HepG2 (cell line): ENCODE measurements around the gene SYTL3. TPM values are rescaled to one million over a fixed set of nuclear protein-coding genes. Genes with fewer than 3 reads are reported as not detected.
A peak's percentile ranks its signal among the peaks of the same experiment; 100 is the strongest.

Experiments used
- ATAC-seq: fragments of 200-7000 bp; cut with Tn5 transposase; 3 replicates; pipeline ENCODE4 v1.9.1; 2020; ENCODE audit warnings: mild to moderate bottlenecking, moderate library complexity
- BruUV-seq: library from RNA; stranded (reverse); fragments of 400-500 nt; replicated peaks from 2 replicates; lab custom pipeline; 2021; lab: Mats Ljungman, UMichigan
- CTCF ChIA-PET: fragments of 300-600 bp; formaldehyde crosslinking; extraction: SDS; loops from one replicate; lab custom pipeline; 2021; ENCODE audit warnings: low total read pairs, inconsistent platforms, low intra/inter-chr PET ratio; lab: Yijun Ruan, JAX
- POLR2A ChIA-PET: fragments of 350-600 bp; sonication (Branson Sonifier 250); formaldehyde crosslinking; loops from one replicate; lab custom pipeline; 2020; ENCODE audit warnings: antibody characterized with exemption, inconsistent platforms; lab: Yijun Ruan, JAX
- DNase-seq: peaks from one replicate; pipeline ENCODE4 v3.0.0-alpha.2; 2015; ENCODE audit warnings: low spot score
- FAIRE-seq: peaks from 3 replicates; lab custom pipeline; 2011; peaks lifted over from hg19 to GRCh38; lab: Jason Lieb, UNC
- H2AFZ ChIP-seq: one replicate; pipeline ENCODE4 v1.6.1; 2011; ENCODE audit warnings: low read length, inconsistent platforms
- H3K27ac ChIP-seq: fragments of 300-600 bp; 3 replicates; pipeline ENCODE4 v1.8.0; 2011; ENCODE audit warnings: mixed run types, mild to moderate bottlenecking, mixed read lengths, low read length, inconsistent platforms; ENCODE audit not compliant: insufficient read depth; ENCODE audit errors: extremely low read length
- H3K27me3 ChIP-seq, 2 experiments: fragments of 200-600 bp in 1 of 2; 2 replicates in 1 of 2; 3 replicates in 1 of 2; pipeline versions ENCODE4 v1.6.0 to v1.8.0; 2011; ENCODE audit warnings: low read length in 2 of 2, mild to moderate bottlenecking in 2 of 2, moderate library complexity in 2 of 2, inconsistent platforms in 1 of 2; ENCODE audit not compliant: insufficient read depth in 2 of 2, control insufficient read depth in 1 of 2
- H3K36me3 ChIP-seq, 2 experiments: fragments of 200-600 bp in 1 of 2; replicated peaks in 1 of 2; 2 replicates in 1 of 2; 3 replicates in 1 of 2; pipeline versions ENCODE4 v1.5.1 to v1.8.0; 2011; ENCODE audit warnings: low read length in 2 of 2, inconsistent platforms in 1 of 2; ENCODE audit not compliant: insufficient read depth in 2 of 2, control insufficient read depth in 1 of 2
- H3K4me1 ChIP-seq: 2 replicates; pipeline ENCODE4 v1.5.1; 2012; ENCODE audit warnings: low read length, inconsistent platforms; ENCODE audit not compliant: insufficient read depth
- H3K4me2 ChIP-seq: 2 replicates; pipeline ENCODE4 v1.6.0; 2011; ENCODE audit warnings: low read depth, low read length, inconsistent platforms
- H3K4me3 ChIP-seq, 3 experiments: fragments of 200-600 bp in 1 of 3; sonication (generic), shearing (Covaris generic) in 1 of 3; replicated peaks in 1 of 3; 2 replicates each; pipeline ENCODE4 v1.5.1; 2011 to 2016; ENCODE audit warnings: low read length in 3 of 3, inconsistent platforms in 2 of 3, low read depth in 2 of 3, mild to moderate bottlenecking in 2 of 3, control low read depth in 1 of 3, mixed read lengths in 1 of 3; ENCODE audit not compliant: insufficient read depth in 1 of 3
- H3K79me2 ChIP-seq: one replicate; pipeline ENCODE4 v1.6.1; 2011; ENCODE audit warnings: low read length, inconsistent platforms; ENCODE audit not compliant: insufficient read depth
- H3K9ac ChIP-seq: 2 replicates; pipeline ENCODE4 v1.6.0; 2011; ENCODE audit warnings: mild to moderate bottlenecking, low read depth, low read length, inconsistent platforms; ENCODE audit not compliant: insufficient read depth
- H3K9me3 ChIP-seq: 2 replicates; pipeline ENCODE4 v1.5.1; 2012; ENCODE audit warnings: mild to moderate bottlenecking, low read length
- H4K20me1 ChIP-seq: 2 replicates; pipeline ENCODE4 v1.6.0; 2011; ENCODE audit warnings: inconsistent platforms, mild to moderate bottlenecking, low read length, moderate library complexity; ENCODE audit not compliant: insufficient read depth
- PAF1 ChIP-seq: IDR thresholded peaks from 2 replicates; pipeline ENCODE4 v1.6.1; 2016; ENCODE audit warnings: missing genetic modification reagents, missing compliant biosample characterization
- SRSF9 ChIP-seq: fragments of 200-400 bp; formaldehyde crosslinking; IDR thresholded peaks from 2 replicates; pipeline ENCODE4 v1.6.1; 2018; ENCODE audit warnings: borderline replicate concordance, mild to moderate bottlenecking, low read depth, low read length; ENCODE audit not compliant: insufficient read depth, poor library complexity, severe bottlenecking
- TRIM24 ChIP-seq: sonication (generic); formaldehyde crosslinking; IDR thresholded peaks from 2 replicates; pipeline ENCODE4 v1.8.0; 2022; ENCODE audit warnings: mild to moderate bottlenecking, missing genetic modification reagents
- TSC22D2 ChIP-seq: sonication (generic); formaldehyde crosslinking; IDR thresholded peaks from 2 replicates; pipeline ENCODE4 v1.5.1; 2020; ENCODE audit warnings: missing genetic modification reagents, mild to moderate bottlenecking, borderline replicate concordance
- ZNF570 ChIP-seq: sonication (generic); formaldehyde crosslinking; IDR thresholded peaks from 2 replicates; pipeline ENCODE4 v1.4.0; 2020; ENCODE audit warnings: mild to moderate bottlenecking, missing genetic modification reagents, borderline replicate concordance
- ZNF598 ChIP-seq: sonication (generic); formaldehyde crosslinking; IDR thresholded peaks from 2 replicates; pipeline ENCODE4 v1.5.1; 2020; ENCODE audit warnings: mild to moderate bottlenecking, missing genetic modification reagents, borderline replicate concordance
- ZNF891 ChIP-seq: sonication (generic); formaldehyde crosslinking; IDR thresholded peaks from 2 replicates; pipeline ENCODE4 v1.5.0; 2020; ENCODE audit warnings: mild to moderate bottlenecking, missing genetic modification reagents
- WGBS: methylation state at CpG from one replicate; pipeline ENCODE4 v1.1.6; 2017; ENCODE audit warnings: low lambda C conversion rate; 5-methylcytosine and 5-hydroxymethylcytosine counted together
- in situ Hi-C: cut with HindIII; loops from 2 replicates; pipeline ENCODE4 v1.10.0; 2017; ENCODE audit warnings: low pct_unique_long_range_greater_than_20kb; ENCODE audit not compliant: extremely low pct_ligation_motif_present
- intact Hi-C: fragments of 100-400 bp; cut with micrococcal nuclease; formaldehyde crosslinking; loops from one replicate; pipeline ENCODE4 v1.10.0; 2022; ENCODE audit not compliant: unreplicated experiment
- polyA plus RNA-seq, 8 experiments: library from polyadenylated mRNA; depleted of rRNA in 3 of 8; stranded (reverse) in 7 of 8; unstranded in 1 of 8; fragments of >200 nt; fragmentation: Illumina TruSeq in 4 of 8; extraction: Trizol in 4 of 8; gene quantifications; 2 replicates each; pipeline versions ENCODE4 v1.2.1 to v1.2.3, GENCODE V29; 2011 to 2016; ENCODE audit warnings: low read depth in 4 of 8, missing spikeins in 1 of 8, mixed read lengths in 1 of 8; ENCODE audit not compliant: insufficient read depth in 1 of 8
- total RNA-seq, 5 experiments: library from RNA; depleted of rRNA; stranded (reverse); fragments of >200 nt; fragmentation: Illumina TruSeq; extraction: Trizol; gene quantifications; 2 replicates each; pipeline ENCODE4 v1.2.3, GENCODE V29; 2016; ENCODE audit warnings: low read depth in 1 of 5
- TF ChIP-seq, protein P1 (sequence below): sonication (generic); formaldehyde crosslinking; IDR thresholded peaks from 2 replicates; pipeline ENCODE4 v1.5.0; 2020; ENCODE audit warnings: missing genetic modification reagents
- TF ChIP-seq, protein P2 (sequence below): sonication (generic); formaldehyde crosslinking; IDR thresholded peaks from 2 replicates; pipeline ENCODE4 v1.8.1; 2023; ENCODE audit warnings: mild to moderate bottlenecking, inconsistent platforms, moderate library complexity, missing genetic modification reagents, borderline replicate concordance
- TF ChIP-seq, protein P3 (sequence below): sonication (generic); formaldehyde crosslinking; IDR thresholded peaks from 2 replicates; pipeline ENCODE4 v1.5.0; 2020; ENCODE audit warnings: mild to moderate bottlenecking, missing genetic modification reagents
- TF ChIP-seq, protein P4 (sequence below): sonication (generic); formaldehyde crosslinking; conservative IDR thresholded peaks from 2 replicates; pipeline ENCODE4 v1.4.0; 2020; ENCODE audit warnings: missing genetic modification reagents

SYTL3 gene
- total and polyA plus RNA-seq, 2 of the 13 experiments (the other 11 are each of a cell fraction or from before 2014, with no cell fraction given), result 0.11 to 0.28 TPM

DNA sequence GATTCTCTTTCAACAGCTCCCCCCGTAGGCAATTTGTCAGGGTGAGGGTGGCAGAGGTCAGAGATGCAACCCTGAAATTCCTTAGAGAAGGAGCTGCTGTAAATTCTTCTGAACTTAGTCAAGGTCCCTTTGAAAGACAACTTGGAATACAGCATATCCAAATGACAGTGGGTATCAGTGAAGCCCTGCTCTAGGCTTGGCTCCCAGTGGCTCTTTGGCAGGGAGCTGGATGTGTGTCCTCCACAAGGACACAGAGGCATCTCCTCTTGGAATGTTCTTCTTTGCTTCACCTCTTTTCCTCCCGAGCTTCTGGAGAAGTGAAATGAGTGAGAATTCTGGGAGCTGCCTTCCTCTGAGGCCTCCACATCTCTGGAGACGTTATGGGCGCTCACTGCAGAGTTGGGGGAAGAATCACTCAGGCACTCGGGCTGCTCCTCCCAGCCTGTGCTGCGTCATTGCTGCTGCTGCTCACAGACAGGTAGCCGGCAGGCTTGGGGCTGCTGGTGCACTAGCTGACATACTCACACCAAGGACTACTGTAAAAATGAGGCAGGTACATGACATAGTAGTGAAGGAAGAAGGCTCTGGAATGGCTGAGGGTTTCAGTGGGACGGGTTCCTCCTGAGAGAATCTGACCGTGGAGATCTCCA lies 39.4 kb upstream of the SYTL3 start (continued):
- TF ChIP-seq, protein P1, sequence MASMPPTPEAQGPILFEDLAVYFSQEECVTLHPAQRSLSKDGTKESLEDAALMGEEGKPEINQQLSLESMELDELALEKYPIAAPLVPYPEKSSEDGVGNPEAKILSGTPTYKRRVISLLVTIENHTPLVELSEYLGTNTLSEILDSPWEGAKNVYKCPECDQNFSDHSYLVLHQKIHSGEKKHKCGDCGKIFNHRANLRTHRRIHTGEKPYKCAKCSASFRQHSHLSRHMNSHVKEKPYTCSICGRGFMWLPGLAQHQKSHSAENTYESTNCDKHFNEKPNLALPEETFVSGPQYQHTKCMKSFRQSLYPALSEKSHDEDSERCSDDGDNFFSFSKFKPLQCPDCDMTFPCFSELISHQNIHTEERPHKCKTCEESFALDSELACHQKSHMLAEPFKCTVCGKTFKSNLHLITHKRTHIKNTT, result no peak
- TF ChIP-seq ZNF570, result no peak
- TF ChIP-seq TSC22D2 (CRISPR knock-in tag), result no peak
- TF ChIP-seq SRSF9, result no peak
- TF ChIP-seq, protein P2, sequence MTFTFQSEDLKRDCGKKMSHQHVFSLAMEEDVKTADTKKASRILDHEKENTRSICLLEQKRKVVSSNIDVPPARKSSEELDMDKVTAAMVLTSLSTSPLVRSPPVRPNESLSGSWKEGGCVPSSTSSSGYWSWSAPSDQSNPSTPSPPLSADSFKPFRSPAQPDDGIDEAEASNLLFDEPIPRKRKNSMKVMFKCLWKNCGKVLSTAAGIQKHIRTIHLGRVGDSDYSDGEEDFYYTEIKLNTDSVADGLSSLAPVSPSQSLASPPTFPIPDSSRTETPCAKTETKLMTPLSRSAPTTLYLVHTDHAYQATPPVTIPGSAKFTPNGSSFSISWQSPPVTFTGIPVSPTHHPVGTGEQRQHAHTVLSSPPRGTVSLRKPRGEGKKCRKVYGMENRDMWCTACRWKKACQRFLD, result no peak
- no peak for TF ChIP-seq ZNF598
- TF ChIP-seq, protein P3, sequence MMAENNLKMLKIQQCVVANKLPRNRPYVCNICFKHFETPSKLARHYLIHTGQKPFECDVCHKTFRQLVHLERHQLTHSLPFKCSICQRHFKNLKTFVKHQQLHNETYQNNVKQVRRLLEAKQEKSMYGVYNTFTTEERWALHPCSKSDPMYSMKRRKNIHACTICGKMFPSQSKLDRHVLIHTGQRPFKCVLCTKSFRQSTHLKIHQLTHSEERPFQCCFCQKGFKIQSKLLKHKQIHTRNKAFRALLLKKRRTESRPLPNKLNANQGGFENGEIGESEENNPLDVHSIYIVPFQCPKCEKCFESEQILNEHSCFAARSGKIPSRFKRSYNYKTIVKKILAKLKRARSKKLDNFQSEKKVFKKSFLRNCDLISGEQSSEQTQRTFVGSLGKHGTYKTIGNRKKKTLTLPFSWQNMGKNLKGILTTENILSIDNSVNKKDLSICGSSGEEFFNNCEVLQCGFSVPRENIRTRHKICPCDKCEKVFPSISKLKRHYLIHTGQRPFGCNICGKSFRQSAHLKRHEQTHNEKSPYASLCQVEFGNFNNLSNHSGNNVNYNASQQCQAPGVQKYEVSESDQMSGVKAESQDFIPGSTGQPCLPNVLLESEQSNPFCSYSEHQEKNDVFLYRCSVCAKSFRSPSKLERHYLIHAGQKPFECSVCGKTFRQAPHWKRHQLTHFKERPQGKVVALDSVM (CRISPR knock-in tag), result no peak

DNA sequence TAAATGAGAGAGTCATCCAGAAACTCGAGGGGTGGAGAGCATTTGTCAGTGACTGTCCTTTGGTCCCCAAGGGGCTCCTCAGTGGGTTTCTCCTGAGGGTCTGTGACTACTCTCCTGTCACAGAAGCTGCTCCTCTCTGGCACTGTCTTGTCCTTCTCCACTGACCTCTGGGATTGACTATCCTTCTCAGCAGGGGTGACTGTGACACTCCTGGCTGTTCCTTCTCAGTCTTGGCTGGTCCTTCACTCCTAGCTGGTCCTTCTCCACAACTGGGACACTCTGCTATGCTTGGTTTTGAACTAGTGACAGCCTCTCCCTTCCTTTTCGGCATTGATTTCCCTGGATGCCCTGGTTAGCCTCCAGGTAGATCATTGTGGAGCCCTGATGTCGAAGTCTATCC lies 38.8 kb upstream of the SYTL3 start:
- ChIA-PET CTCF (no interaction called here), POLR2A (no interaction called here)

More for the DNA sequence above, 38.8 kb upstream of the SYTL3 start:
- no peak for ATAC-seq
- Histone ChIP-seq H3K4me1 (no peaks in the 10 kb centered on the region), H2AFZ (no peak overlapping the region), H3K27me3 (no peaks in the 10 kb centered on the region), H3K9ac (no peak overlapping the region), H3K27ac (no peak overlapping the region), H3K79me2 (no peaks in the 10 kb centered on the region), H4K20me1 (peaks cover 21% of the 10 kb centered on the region; the same call in 1 of the 2 replicates), H3K36me3 (peaks cover 59 to 90% of the 10 kb centered on the region in 2 experiments), H3K4me3 (no peak overlapping the region), H3K9me3 (no peaks in the 10 kb centered on the region), H3K4me2 (no peak overlapping the region)
- DNase-seq, result no peak
- WGBS, result 81% methylated on average over 3 of the region's 3 CpGs
- in situ Hi-C loops, result no loop called here
- TF ChIP-seq, protein P4, sequence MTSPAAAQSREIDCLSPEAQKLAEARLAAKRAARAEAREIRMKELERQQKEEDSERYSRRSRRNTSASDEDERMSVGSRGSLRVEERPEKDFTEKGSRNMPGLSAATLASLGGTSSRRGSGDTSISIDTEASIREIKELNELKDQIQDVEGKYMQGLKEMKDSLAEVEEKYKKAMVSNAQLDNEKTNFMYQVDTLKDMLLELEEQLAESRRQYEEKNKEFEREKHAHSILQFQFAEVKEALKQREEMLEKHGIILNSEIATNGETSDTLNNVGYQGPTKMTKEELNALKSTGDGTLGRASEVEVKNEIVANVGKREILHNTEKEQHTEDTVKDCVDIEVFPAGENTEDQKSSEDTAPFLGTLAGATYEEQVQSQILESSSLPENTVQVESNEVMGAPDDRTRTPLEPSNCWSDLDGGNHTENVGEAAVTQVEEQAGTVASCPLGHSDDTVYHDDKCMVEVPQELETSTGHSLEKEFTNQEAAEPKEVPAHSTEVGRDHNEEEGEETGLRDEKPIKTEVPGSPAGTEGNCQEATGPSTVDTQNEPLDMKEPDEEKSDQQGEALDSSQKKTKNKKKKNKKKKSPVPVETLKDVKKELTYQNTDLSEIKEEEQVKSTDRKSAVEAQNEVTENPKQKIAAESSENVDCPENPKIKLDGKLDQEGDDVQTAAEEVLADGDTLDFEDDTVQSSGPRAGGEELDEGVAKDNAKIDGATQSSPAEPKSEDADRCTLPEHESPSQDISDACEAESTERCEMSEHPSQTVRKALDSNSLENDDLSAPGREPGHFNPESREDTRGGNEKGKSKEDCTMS (CRISPR knock-in tag), result no peak
- TF ChIP-seq PAF1 (CRISPR knock-in tag) (0 out of 2 replicates have a peak, but pooled peaks have one; percentile 49), ZNF891 (CRISPR knock-in tag) (no peak), TRIM24 (CRISPR knock-in tag) (no peak)
- no TSS peak for BruUV-seq
- intact Hi-C loops, result no loop called here
- FAIRE-seq, result no peak
